Measurements from ENCODE around the gene PAPLN.

The PAPLN gene

DNA sequence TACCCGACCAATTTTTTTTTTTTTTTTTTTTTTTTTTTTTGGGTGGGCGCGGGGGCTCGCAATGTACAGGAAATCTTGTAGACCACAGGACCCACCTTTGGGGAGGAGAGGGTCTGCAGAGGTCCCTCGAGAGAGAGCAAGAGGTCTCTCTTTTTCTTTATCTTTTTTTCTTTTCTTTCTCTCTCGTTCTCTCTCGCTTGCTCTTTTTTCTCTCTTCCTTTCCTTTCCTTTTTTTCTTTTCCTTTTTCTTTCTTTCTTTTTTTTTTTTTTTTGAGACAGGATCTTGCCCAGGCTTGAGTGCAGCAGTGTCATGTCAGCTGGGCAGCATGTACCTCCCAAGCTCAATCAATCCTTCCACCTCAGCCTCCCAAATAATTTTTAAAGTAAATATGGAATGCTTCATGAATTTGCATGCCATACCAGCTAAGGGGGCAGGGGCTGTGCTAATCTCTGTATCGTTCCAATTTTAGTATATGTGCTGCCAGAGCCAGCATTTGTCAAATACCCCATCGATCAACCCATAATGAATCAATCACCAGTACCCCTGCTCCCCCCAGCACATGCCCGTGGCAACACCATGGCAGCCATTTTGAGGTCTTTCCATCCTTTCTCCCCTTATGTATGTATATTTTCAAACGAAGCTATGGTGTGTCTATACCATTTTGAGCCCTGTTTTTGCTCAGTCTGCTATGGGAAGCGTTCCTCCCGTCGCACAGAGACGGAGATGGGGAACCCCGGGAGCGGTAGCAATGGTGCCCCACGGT, 9.3 kb downstream of the PAPLN start:
- TF ChIP-seq, protein P1, sequence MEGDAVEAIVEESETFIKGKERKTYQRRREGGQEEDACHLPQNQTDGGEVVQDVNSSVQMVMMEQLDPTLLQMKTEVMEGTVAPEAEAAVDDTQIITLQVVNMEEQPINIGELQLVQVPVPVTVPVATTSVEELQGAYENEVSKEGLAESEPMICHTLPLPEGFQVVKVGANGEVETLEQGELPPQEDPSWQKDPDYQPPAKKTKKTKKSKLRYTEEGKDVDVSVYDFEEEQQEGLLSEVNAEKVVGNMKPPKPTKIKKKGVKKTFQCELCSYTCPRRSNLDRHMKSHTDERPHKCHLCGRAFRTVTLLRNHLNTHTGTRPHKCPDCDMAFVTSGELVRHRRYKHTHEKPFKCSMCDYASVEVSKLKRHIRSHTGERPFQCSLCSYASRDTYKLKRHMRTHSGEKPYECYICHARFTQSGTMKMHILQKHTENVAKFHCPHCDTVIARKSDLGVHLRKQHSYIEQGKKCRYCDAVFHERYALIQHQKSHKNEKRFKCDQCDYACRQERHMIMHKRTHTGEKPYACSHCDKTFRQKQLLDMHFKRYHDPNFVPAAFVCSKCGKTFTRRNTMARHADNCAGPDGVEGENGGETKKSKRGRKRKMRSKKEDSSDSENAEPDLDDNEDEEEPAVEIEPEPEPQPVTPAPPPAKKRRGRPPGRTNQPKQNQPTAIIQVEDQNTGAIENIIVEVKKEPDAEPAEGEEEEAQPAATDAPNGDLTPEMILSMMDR (IDR thresholded peaks at IDR 0.05; ENCODE audit: insufficient read depth, low read length, missing control alignments), result no peak
- ChIA-PET POLR2A (interaction anchor here (1.3 kb wide), 1 partner anchor 8 kb away, joined by 4 read pairs; no protein-coding TSS in a partner anchor), CTCF (no interaction called here)
- peak overlapping the region; percentile 60 for H3K4me3 ChIP-seq (ENCODE audit: low read depth, low read length)
- no peak for DNase-seq (ENCODE audit: low read depth, low spot score)

DNA sequence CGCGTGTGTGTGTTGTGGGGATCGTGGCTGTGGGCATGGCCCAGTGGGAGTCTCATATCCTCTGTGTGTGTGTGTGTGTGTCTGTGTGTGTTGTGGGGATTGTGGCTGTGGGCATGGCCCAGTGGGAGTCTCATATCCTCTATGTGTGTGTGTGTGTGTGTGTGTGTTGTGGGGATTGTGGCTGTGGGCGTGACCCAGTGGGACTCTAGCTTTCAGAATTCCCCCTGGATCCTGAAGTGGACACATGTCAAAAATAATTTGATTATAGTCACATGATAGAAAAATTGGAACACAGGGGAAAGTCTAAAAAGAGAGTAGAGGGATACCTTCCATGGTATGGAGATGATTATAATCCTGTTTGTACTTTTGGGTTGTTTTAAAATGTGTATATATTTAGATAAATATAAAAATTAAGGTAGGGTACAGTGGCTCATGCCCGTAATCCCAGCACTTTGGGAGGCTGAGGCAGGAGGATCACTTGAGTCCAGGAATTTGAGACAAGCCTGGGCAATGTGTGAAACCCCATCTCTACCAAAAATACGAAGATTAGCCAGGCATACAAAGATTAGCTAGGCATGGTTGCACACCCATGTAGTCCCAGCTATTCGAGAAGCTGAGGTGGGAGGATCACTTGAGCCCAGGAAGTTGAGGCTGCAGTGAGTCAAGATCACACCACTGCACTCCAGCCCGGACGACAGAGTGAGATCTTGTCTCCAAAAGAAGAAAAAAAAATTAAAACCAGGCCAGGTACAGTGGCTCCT, 11.0 kb downstream of the PAPLN start:
- no peak for DNase-seq (ENCODE audit: low read depth, low spot score)
- ChIA-PET CTCF (interaction anchor here (1.1 to 1.3 kb wide), 3 partner anchors 18 to 224 kb away, joined by 3 read pairs; no protein-coding TSS in a partner anchor), POLR2A (no interaction called here)
- H3K4me3 ChIP-seq (ENCODE audit: low read depth, low read length), result no peak overlapping the region
- TF ChIP-seq, protein P1 (IDR thresholded peaks at IDR 0.05; ENCODE audit: insufficient read depth, low read length, missing control alignments), result no peak

DNA sequence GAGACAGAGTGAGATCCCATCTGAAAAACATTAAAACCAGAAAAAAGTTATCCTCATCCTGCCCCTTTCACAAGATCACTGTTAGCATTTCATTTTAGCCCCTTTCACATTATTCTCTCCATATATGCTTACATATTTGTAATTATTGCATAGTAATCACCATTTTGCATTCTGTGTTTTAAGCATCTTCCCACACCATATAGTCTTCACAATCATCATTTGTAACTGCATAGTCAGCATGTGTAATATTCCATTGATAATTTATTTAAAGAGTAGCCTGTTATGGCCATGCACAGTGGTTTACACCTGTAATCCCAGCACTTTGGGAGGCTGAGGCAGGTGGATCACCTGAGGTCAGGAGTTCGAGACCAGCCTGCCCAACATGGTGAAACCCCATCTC, 11.8 kb downstream of the PAPLN start:
- TF ChIP-seq, protein P1 (IDR thresholded peaks at IDR 0.05; ENCODE audit: insufficient read depth, low read length, missing control alignments), result no peak
- DNase-seq (ENCODE audit: low read depth, low spot score), result no peak
- H3K4me3 ChIP-seq (ENCODE audit: low read depth, low read length), result no peak overlapping the region
- ChIA-PET CTCF (interaction anchor here (1.1 to 1.3 kb wide), 3 partner anchors 17 to 223 kb away, joined by 3 read pairs; no protein-coding TSS in a partner anchor), POLR2A (interaction anchor here (1.1 kb wide), 1 partner anchor 17 kb away, joined by 3 read pairs; no protein-coding TSS in a partner anchor)

DNA sequence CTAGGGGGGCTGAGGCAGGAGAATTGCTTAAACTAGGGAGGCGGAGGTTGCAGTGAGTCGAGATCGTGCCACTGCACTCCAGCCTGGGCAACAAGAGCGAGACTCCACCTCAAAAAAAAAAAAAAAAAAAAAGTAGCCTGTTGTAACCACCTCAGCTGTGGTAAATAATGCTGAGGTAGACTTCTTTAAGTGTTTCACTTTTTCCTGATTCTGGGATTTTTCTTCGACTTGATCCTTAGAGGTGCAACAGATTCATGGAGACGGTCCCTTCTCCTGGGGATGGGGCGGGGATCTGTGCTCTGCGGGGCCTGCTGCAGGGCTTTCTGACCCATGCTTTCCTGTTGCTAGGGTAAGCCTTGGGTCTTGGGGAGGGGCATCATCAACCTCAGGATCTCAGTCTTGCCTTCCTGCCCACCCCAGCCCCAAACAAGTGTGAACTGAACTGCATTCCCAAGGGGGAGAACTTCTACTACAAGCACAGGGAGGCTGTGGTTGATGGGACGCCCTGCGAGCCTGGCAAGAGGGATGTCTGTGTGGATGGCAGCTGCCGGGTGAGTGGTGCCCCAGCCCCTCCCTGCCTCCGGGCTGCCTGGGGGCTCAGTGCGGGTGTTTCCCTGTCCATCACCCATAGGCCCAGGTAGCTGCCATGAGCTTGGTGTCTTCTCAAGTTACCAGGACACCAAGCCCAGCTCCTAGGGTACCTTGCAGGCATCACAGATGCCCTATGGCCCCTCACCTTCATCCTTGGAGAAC, 12.4 kb downstream of the PAPLN start:
- ChIA-PET POLR2A (interaction anchor here (1.1 kb wide), 1 partner anchor 17 kb away, joined by 3 read pairs; no protein-coding TSS in a partner anchor), CTCF (interaction anchor here (1.1 kb wide), 2 partner anchors 16 to 21 kb away, joined by 3 read pairs; no protein-coding TSS in a partner anchor)
- H3K4me3 ChIP-seq (ENCODE audit: low read depth, low read length), result no peak overlapping the region
- no peak for DNase-seq (ENCODE audit: low read depth, low spot score)
- TF ChIP-seq, protein P1 (IDR thresholded peaks at IDR 0.05; ENCODE audit: insufficient read depth, low read length, missing control alignments), result no peak

DNA sequence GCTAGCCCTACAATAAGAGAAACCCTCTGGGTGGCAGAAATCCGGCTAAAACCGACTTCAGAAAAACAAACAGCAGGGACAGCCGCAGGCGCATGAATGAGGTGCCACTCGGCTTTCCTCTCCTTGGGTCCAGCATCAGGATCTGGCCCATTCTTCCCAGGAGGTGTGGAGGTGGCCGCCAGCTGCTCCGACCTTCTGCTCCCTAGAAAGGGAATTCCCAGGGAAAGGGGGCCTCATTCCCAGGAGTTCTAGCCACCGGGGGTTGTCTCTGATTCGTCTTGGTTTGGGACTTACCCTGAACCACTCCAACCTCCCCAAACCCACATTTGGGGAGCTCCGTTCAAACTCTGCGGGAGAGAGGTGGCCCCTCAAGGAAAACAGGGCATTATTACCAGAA, 13.0 kb downstream of the PAPLN start:
- TF ChIP-seq, protein P1 (IDR thresholded peaks at IDR 0.05; ENCODE audit: insufficient read depth, low read length, missing control alignments), result no peak
- CTCF ChIA-PET, result no interaction called here
- no peak for DNase-seq (ENCODE audit: low read depth, low spot score)
- POLR2A ChIA-PET, result no interaction called here
- no peak overlapping the region for H3K4me3 ChIP-seq (ENCODE audit: low read depth, low read length)
